Breast epithelium (tissue), 4 donors: Measurements from ENCODE around the gene FKBP8. TPM values are rescaled to one million over a fixed set of nuclear protein-coding genes. Genes with fewer than 3 reads are reported as not detected.
A peak's percentile ranks its signal among the peaks of the same experiment; 100 is the strongest.

Experiments used
- DNase-seq, 2 donors: peaks; one replicate each; pipeline ENCODE4 v3.0.0-alpha.2; 2019; ENCODE audit warnings: low spot score in 2 of 2
- H3K27ac ChIP-seq, 2 donors: fragments of 200-600 bp; sonication (generic) in 1 of 2; one replicate each; pipeline ENCODE4 v1.5.1; 2016 to 2019; ENCODE audit warnings: mild to moderate bottlenecking in 1 of 2
- H3K27me3 ChIP-seq, 2 donors: fragments of 200-600 bp; sonication (generic) in 1 of 2; one replicate each; pipeline versions ENCODE4 v1.5.1 to v1.6.0; 2017 to 2019; ENCODE audit warnings: control low read depth in 1 of 2, mild to moderate bottlenecking in 1 of 2
- H3K36me3 ChIP-seq: fragments of 200-600 bp; one replicate; pipeline ENCODE4 v1.5.1; 2019
- H3K4me1 ChIP-seq, 2 donors: fragments of 200-600 bp; sonication (generic); one replicate each; pipeline ENCODE4 v1.5.1; 2016 to 2019; ENCODE audit warnings: control low read depth in 1 of 2
- H3K4me3 ChIP-seq, 3 donors: fragments of 200-600 bp; sonication (generic); 1 replicate in 2 of 3; 2 replicates in 1 of 3; pipeline ENCODE4 v1.5.1; 2016 to 2019; ENCODE audit warnings: mild to moderate bottlenecking in 3 of 3, moderate library complexity in 2 of 3
- H3K9me3 ChIP-seq, 2 donors: fragments of 200-600 bp; sonication (generic) in 1 of 2; one replicate each; pipeline ENCODE4 v1.5.1; 2016 to 2019; ENCODE audit warnings: control low read depth in 1 of 2
- POLR2A ChIP-seq: fragments of 450-650 bp; IDR thresholded peaks from one replicate; pipeline ENCODE4 v1.6.1; 2016; ENCODE audit warnings: antibody characterized with exemption, mild to moderate bottlenecking, moderate library complexity
- POLR2AphosphoS5 ChIP-seq, 3 donors: sonication (generic); formaldehyde crosslinking; IDR thresholded peaks; one replicate each; pipeline ENCODE4 v1.6.1; 2017; ENCODE audit warnings: antibody characterized with exemption in 3 of 3
- intact Hi-C: fragments of 100-400 bp; cut with DNase I; formaldehyde crosslinking; loops from one replicate; pipeline ENCODE4 v1.15.1; 2023; ENCODE audit warnings: low total_unique reads
- total RNA-seq, 3 donors: library from RNA; depleted of rRNA; stranded (reverse); fragments of >200 nt; gene quantifications; one replicate each; pipeline ENCODE4 v1.1.0, GENCODE V29; 2016
- TF ChIP-seq, protein P1 (sequence below), 3 donors: fragments of 450-650 bp; IDR thresholded peaks; one replicate each; pipeline ENCODE4 v1.5.1; 2016 to 2017; ENCODE audit warnings: antibody characterized with exemption in 3 of 3, mild to moderate bottlenecking in 3 of 3, moderate library complexity in 3 of 3

The FKBP8 gene
- total RNA-seq, 3 donors from 2014 or later: 214 to 336 (median 294) TPM

GRCh38 chr19:18499055-18499775 lies 44.2 kb downstream of the FKBP8 start:
- Histone ChIP-seq H3K27ac (peak overlapping the region; percentile 40 to 66), H3K4me1 (peaks cover 26 to 50% of the 10 kb centered on the region in 2 donors), H3K9me3 (no peaks in the 10 kb centered on the region), H3K27me3 (no peaks in the 10 kb centered on the region), H3K4me3 (no peak overlapping the region), H3K36me3 (no peaks in the 10 kb centered on the region)
- TF ChIP-seq POLR2AphosphoS5 (IDR thresholded peaks at IDR 0.05) (no peak), POLR2A (no peak)
- TF ChIP-seq, protein P1, sequence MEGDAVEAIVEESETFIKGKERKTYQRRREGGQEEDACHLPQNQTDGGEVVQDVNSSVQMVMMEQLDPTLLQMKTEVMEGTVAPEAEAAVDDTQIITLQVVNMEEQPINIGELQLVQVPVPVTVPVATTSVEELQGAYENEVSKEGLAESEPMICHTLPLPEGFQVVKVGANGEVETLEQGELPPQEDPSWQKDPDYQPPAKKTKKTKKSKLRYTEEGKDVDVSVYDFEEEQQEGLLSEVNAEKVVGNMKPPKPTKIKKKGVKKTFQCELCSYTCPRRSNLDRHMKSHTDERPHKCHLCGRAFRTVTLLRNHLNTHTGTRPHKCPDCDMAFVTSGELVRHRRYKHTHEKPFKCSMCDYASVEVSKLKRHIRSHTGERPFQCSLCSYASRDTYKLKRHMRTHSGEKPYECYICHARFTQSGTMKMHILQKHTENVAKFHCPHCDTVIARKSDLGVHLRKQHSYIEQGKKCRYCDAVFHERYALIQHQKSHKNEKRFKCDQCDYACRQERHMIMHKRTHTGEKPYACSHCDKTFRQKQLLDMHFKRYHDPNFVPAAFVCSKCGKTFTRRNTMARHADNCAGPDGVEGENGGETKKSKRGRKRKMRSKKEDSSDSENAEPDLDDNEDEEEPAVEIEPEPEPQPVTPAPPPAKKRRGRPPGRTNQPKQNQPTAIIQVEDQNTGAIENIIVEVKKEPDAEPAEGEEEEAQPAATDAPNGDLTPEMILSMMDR (IDR thresholded peaks at IDR 0.05): no peak
- no peak for DNase-seq
- intact Hi-C loops: no loop called here

GRCh38 chr19:18496980-18497256 lies 46.5 kb downstream of the FKBP8 start:
- Histone ChIP-seq H3K4me1 (peaks cover 18 to 35% of the 10 kb centered on the region in 2 donors), H3K4me3 (no peak overlapping the region), H3K27ac (peak overlapping the region in 1 of 2 donors; percentile 48), H3K27me3 (no peaks in the 10 kb centered on the region), H3K9me3 (no peaks in the 10 kb centered on the region), H3K36me3 (no peaks in the 10 kb centered on the region)
- DNase-seq: no peak
- intact Hi-C loops: no loop called here
- TF ChIP-seq, protein P1 (IDR thresholded peaks at IDR 0.05): no peak
- TF ChIP-seq POLR2AphosphoS5 (IDR thresholded peaks at IDR 0.05): no peak
- no peak for TF ChIP-seq POLR2A

- Histone ChIP-seq H3K36me3 (no peaks in the 10 kb centered on the region), H3K27ac (peak overlapping the region; percentile 35 to 74), H3K4me3 (peak overlapping the region in 1 of 3 donors; percentile 33), H3K9me3 (no peaks in the 10 kb centered on the region), H3K4me1 (peaks cover 16 to 30% of the 10 kb centered on the region in 2 donors), H3K27me3 (no peaks in the 10 kb centered on the region)
- no peak for DNase-seq
- intact Hi-C loops: no loop called here
- TF ChIP-seq POLR2A (no peak), POLR2AphosphoS5 (IDR thresholded peaks at IDR 0.05) (no peak)
- TF ChIP-seq, protein P1 (IDR thresholded peaks at IDR 0.05): no peak
These were observed 47.0 kb downstream of the FKBP8 start for GRCh38 chr19:18496167-18496979.

- no peak for DNase-seq
- Histone ChIP-seq H3K27ac (peak overlapping the region; percentile 35 to 74), H3K4me3 (peak overlapping the region in 1 of 3 donors; percentile 33), H3K4me1 (peaks cover 16 to 19% of the 10 kb centered on the region in 2 donors), H3K27me3 (no peaks in the 10 kb centered on the region), H3K9me3 (no peaks in the 10 kb centered on the region), H3K36me3 (no peaks in the 10 kb centered on the region)
- TF ChIP-seq POLR2A (no peak), POLR2AphosphoS5 (IDR thresholded peaks at IDR 0.05) (no peak)
- TF ChIP-seq, protein P1 (IDR thresholded peaks at IDR 0.05): no peak
- intact Hi-C loops: no loop called here
These were observed 48.0 kb downstream of the FKBP8 start for GRCh38 chr19:18495204-18495911.

- peak overlapping the region; percentile 50 to 74 for H3K27ac ChIP-seq
- intact Hi-C loops: no loop called here
- no peak overlapping the region for H3K4me3 ChIP-seq
- H3K9me3 ChIP-seq: no peaks in the 10 kb centered on the region
- H3K36me3 ChIP-seq: no peaks in the 10 kb centered on the region
- no peaks in the 10 kb centered on the region for H3K27me3 ChIP-seq
- no peak for DNase-seq
- TF ChIP-seq, protein P1 (IDR thresholded peaks at IDR 0.05): no peak
- TF ChIP-seq POLR2A: no peak
- TF ChIP-seq POLR2AphosphoS5 (IDR thresholded peaks at IDR 0.05): no peak
- peaks cover 20 to 25% of the 10 kb centered on the region in 2 donors for H3K4me1 ChIP-seq
These were observed 49.1 kb downstream of the FKBP8 start for GRCh38 chr19:18494267-18494607.
